Frontal cortex (tissue), 4 donors: ENCODE measurements around the gene NDUFAF2. TPM values are rescaled to one million over a fixed set of nuclear protein-coding genes. Genes with fewer than 3 reads are reported as not detected.
A peak's percentile ranks its signal among the peaks of the same experiment; 100 is the strongest.
"Not testable (repeated sequence)": the region's sequence is repeated elsewhere in the genome, so short reads cannot be mapped to it uniquely, and the experiment has no call there.

Source experiments
- DNase-seq, 2 donors: peaks; one replicate each; pipeline ENCODE4 v3.0.0; 2012; ENCODE audit warnings: low spot score in 2 of 2
- FAIRE-seq: peaks from 2 replicates; lab custom pipeline; 2012; peaks lifted over from hg19 to GRCh38; lab: Jason Lieb, UNC
- total RNA-seq: library from RNA; depleted of rRNA; stranded (reverse); fragments of >200 nt; gene quantifications from one replicate; pipeline ENCODE4 v1.2.3, GENCODE V29; 2014
- donor health status: control.
- donor health status: control.
- donor health status: control.

NDUFAF2 gene
- total RNA-seq, 1 donor from 2014 or later = 20.4 TPM

DNA sequence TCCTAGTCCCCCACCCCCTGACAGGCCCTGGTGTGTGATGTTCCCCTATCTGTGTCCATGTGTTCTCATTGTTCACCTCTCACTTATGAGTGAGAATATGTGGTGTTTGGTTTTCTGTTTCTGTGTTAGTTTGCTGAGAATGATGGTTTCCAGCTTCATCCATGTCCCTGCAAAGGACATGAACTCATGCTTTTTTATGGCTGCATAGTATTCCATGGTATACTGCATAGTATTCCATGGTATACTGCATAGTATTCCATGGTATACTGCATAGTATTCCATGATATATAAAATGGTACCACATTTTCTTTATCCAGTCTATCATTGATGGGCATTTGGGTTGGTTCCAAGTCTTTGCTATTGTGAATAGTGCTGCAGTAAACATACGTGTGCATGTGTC, 86.3 kb downstream of the NDUFAF2 start:
- not testable (repeated sequence) for DNase-seq, FAIRE-seq

DNA sequence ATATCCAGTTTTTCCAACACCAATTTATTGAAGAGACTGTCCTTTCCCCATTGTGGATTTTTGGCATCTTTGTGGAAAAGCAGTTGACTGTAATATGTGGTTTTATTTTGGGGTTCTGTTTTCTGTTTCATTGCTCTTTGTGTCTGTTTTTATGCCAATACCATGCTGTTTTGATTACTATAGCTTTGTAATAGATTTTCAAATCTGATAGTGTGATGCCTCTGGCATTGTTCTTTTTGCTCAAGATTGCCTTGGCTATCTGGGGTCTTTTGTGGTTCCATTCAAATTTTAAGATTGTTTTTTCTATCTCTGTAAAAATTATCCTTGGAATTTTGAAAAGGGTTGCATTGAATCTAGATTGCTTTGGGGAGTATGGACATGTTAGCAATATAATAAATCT, 99.5 kb downstream of the NDUFAF2 start:
- FAIRE-seq (no peak), DNase-seq (no peak)

DNA sequence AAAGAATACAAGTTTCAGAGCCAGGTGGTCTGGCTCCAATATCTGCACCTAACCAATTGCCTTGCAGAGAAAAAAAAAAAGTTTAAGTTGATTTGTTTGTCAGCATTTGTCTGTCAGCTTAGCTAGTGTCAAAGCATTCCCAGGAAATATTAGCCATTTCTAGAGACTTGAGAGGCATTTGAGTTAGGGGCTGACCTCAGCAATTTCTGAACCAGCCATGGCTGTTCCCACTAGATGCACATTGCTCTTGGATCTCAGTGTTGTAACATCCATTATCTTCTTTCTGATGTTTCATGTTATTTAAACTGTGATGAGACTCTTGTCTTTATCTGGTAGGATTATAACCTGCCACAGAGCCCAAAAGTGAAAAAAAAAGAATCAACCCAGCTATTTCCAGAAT, 102.3 kb downstream of the NDUFAF2 start:
- DNase-seq (no peak), FAIRE-seq (no peak)

DNA sequence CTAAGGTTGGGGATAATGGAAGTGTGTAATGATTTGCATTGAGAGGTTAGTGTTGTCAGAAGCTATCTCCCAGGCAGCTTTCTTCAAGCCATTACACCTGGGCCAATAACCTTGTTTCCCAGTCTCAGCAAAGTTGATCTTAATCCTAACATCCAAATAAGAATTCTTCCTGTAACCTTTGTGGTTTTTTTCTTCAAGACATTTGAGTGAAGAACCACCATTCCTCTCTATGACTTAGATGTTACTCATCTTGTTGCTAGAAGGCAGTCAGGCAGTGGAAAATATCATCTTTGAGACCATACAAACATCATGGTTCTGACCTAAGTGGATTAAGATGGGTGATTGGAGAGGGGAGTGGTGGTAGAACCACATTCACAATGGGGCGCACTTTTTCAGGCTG, 103.5 kb downstream of the NDUFAF2 start:
- no peak for FAIRE-seq

GRCh38 chr5:61050292-61050691, 105.3 kb downstream of the NDUFAF2 start:
- FAIRE-seq = no peak

More for the DNA sequence above, 103.5 kb downstream of the NDUFAF2 start:
- no peak for DNase-seq

GRCh38 chr5:61051267-61051666, 106.3 kb downstream of the NDUFAF2 start:
- DNase-seq (no peak), FAIRE-seq (no peak)

More at GRCh38 chr5:61050292-61050691, 105.3 kb downstream of the NDUFAF2 start:
- DNase-seq = no peak

DNA sequence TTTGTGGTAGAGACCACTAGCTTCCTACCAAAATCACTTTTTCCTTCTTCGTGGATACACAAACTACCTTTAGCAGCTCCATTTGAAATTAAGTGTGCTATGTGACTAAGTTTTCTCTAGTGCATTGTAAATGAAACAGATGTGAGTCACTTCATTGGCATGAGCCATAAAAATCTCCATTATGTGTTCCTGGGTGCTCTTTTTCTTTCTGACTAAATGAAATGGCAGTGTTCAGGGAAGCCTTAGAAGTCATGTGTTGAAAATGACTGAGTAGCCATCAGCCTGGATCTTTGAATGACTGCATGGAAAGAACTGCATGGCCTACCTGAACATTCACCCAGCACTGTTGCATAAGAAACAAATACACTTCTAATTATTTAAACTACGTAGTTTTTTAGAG, 107.9 kb downstream of the NDUFAF2 start:
- DNase-seq = no peak
- FAIRE-seq = no peak

GRCh38 chr5:61053937-61054336, 108.9 kb downstream of the NDUFAF2 start:
- FAIRE-seq (no peak), DNase-seq (no peak)

GRCh38 chr5:61055434-61056006, 110.5 kb downstream of the NDUFAF2 start:
- DNase-seq (peak in 1 of 2 donors; percentile 4), FAIRE-seq (no peak)

- no peak for DNase-seq
- FAIRE-seq = no peak
These were observed 114.5 kb downstream of the NDUFAF2 start for GRCh38 chr5:61059499-61059898.

DNA sequence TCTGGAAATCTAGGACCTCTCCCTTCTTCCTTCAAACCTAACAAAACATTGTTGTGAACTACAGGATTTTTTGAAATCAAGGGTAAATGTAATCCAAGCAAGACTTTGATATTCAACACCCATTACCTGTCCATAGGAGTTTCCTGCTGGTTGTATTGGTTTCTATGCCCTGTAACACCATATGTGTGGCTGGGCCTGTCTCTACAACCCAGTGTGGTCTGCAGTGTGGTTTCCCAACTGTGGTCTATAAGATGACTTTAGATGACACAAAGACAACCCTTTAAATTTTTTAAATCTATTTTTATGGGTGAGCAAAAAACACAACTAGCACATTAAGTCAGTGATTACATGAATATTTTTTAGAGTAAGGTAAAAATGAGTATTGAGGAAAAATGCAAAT, 124.1 kb downstream of the NDUFAF2 start:
- no peak for FAIRE-seq
- DNase-seq = no peak

- DNase-seq (no peak), FAIRE-seq (no peak)
These were observed 126.5 kb downstream of the NDUFAF2 start for GRCh38 chr5:61071526-61071925.

GRCh38 chr5:61076626-61077025, 131.6 kb downstream of the NDUFAF2 start:
- no peak for FAIRE-seq
- DNase-seq = no peak

DNA sequence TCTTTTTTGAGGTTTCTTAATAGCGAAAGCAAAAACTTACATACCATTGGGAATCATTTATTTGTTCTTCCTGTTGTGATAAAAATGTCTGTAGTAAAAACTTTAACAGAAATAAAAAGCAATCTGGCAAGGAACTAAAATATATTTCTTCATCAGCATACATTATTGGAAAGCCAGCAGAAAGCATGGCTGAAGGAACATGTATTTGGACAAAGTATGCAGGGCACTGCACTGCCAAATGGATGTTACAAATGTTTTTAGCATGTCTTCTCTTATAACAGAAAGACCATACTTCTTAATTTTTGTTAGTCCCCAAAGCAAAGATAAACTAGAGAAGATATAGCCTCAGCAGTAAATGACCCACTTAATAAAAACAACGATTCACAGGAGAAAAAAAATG, 136.7 kb downstream of the NDUFAF2 start:
- DNase-seq (no peak), FAIRE-seq (no peak)

- DNase-seq = no peak
These were observed 137.7 kb downstream of the NDUFAF2 start for GRCh38 chr5:61082516-61083280.

DNA sequence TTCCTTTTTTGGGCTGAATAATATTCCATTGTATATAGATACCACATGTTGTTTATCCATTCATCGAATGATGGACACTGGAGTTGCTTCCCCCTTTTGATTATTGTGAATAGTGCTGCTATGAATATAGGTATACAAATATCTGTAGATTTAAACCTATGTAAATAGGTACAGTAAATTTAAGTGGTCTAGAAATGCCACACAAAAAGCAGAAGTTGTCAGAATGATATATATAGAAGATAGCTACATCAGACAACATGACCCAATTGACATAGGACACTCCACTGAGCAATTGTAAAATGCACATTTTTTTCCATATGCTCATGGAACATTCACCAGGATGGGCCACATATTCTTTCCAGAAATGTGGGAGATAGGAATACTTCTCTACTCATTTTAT, 139.7 kb downstream of the NDUFAF2 start:
- no peak for FAIRE-seq
- DNase-seq = no peak

More at GRCh38 chr5:61082516-61083280, 137.7 kb downstream of the NDUFAF2 start:
- FAIRE-seq = no peak

DNA sequence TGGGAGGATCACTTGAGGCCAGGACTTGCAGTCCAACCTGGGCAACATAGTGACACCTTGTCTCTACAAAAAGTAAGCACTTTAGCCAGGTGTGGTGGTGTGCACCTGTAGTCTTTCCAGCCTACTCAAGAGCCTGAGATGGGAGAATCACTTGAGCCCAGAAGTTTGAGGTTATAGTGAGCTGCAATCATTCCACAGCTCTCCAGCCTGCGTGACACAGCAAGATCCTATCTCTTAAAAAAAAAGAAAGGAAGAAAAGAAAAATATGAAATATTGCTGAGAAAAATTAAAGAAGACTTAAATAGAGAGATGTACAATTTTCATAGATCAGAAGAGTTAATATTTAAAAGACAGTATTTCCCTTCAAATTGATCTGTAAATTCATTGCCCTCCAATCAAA, 140.9 kb downstream of the NDUFAF2 start:
- DNase-seq (no peak), FAIRE-seq (no peak)

- FAIRE-seq (no peak), DNase-seq (no peak)
These were observed 142.9 kb downstream of the NDUFAF2 start for GRCh38 chr5:61087921-61088320.

GRCh38 chr5:61089351-61089750, 144.3 kb downstream of the NDUFAF2 start:
- no peak for FAIRE-seq
- no peak for DNase-seq

DNA sequence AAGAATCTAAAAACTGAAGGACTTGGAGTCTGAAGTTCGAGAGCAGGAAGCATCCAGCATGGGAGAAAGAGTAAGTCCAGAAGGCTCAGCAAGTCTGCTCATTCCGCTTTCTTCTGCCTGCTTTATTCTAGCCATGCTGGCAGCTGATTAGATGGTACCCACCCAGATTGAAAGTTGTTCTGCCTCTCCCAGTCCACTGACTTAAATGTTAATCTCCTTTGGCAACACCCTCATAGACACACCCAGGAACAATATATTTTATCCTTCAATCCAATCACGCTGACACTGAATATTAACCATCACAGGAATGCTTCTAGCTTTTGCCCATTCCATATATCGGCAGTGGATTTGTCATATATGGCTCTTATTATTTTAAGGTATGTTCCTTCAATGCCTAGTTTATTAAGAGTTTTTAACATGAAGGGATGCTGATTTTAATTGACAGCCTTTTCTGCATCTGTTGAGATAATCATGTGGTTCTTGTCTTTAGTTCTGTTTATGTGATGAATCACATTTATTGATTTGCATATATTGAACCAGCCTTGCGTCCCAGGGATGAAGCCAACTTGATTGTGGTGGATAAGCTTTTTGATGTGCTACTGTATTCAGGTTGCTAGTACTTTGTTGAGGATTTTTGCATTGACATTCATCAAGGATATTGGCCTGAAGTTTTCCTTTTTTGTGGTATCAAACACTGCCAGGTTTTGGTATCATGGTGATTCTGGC, 148.2 kb downstream of the NDUFAF2 start:
- FAIRE-seq, DNase-seq: not testable (repeated sequence)

DNA sequence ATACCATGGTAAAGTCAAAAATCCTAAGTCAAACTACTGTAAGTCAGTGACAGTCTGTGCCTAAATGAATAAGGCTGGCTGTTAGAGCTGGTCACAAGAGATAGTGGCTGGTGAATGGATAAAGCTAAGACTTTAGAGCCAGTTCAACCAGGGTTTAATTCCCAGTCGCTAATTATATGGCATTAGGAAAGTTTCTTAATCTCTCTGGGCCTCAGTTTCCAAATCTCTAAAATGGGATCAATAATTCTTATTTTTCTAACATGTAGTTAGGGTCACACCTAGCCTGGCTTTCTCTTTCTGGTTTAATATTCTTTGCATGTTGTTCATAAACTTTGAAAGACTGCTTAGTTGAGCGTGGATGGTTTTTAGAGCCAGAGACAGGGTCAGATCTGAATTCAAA, 152.5 kb downstream of the NDUFAF2 start:
- FAIRE-seq (no peak), DNase-seq (no peak)
